WI38 (cell line): ENCODE results near the gene PLCB3.

ENCODE experiments used
- H3K4me3 ChIP-seq: 2 replicates; pipeline ENCODE4 v1.5.1; 2011; ENCODE audit warnings: low read depth, mild to moderate bottlenecking, control low read depth, low read length
- CTCF ChIP-seq: IDR thresholded peaks from 2 replicates; pipeline ENCODE4 v1.5.1; 2012; ENCODE audit warnings: low read depth, mild to moderate bottlenecking, control low read depth, low read length

Gene PLCB3

DNA sequence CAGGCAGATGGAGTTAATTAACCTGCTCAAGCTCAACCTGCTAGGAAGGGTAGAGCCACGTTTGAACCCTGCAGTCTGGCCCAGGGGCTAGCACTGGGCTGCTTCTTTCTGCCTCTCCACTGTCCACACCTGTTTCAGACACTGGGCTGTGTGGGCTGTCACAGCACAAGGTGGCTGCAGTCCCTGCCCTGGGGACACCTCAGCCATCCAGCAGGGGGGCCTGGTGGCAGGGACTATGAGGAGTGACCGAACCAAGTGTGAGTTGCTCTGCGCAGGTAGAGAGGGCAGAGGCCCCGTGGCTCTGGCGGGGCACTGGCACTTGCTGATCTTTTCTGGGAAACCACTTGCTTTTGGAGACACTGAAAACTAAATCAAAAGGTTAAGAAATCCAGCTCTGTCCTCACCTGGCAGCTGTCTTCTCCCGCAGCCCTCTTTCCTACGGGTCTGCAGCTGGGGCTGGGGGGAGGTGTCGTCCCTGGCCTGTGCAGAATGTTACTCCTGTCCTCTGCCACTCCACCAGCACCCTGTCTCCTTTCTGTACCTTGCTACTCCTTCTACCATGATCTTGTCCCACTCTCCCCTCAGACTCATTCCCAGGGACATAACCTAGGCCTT lies 27.4 kb downstream of the PLCB3 start:
- no peak overlapping the region for H3K4me3 ChIP-seq
- no peak for TF ChIP-seq CTCF

DNA sequence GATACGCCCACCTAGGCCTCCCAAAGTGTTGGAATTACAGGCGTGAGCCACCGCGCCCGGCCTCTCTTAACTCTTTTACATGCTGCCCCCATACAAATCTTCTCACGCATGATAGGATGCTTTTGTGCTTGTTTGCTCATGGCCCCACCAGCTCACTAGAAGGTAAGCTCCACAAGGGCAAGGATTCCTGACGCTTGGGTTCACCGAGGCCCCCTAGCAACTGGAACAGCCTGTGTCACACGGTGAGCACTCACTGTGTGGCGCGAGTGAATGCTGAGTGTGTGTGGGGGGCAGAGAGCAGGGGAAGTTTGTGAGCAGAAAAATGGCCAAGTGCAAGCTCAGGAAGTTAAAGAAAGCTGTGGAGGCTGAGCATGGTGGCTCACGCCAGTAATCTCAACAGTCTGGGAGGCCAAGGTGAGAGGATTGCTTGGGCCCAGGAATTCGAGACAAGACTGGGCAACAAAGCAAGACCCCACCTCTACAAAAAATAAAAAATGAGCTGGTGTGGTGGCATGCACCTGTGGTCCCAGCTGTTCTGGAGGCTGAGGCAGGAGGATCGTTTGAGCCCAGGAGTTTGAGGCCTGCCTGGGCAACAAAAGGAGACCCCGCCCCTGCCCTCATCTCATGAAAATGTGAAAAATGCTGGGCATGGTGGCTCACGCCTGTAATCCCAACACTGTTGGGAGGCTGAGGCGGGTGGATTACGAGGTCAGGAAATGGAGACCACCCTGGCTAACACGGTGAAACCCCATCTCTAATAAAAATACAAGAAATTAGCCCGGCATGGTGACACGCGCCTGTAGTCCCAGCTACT lies 30.8 kb downstream of the PLCB3 start:
- no peak for TF ChIP-seq CTCF
- H3K4me3 ChIP-seq = no peak overlapping the region

GRCh38 chr11:64283092-64283491 lies 31.8 kb downstream of the PLCB3 start:
- no peak overlapping the region for H3K4me3 ChIP-seq

DNA sequence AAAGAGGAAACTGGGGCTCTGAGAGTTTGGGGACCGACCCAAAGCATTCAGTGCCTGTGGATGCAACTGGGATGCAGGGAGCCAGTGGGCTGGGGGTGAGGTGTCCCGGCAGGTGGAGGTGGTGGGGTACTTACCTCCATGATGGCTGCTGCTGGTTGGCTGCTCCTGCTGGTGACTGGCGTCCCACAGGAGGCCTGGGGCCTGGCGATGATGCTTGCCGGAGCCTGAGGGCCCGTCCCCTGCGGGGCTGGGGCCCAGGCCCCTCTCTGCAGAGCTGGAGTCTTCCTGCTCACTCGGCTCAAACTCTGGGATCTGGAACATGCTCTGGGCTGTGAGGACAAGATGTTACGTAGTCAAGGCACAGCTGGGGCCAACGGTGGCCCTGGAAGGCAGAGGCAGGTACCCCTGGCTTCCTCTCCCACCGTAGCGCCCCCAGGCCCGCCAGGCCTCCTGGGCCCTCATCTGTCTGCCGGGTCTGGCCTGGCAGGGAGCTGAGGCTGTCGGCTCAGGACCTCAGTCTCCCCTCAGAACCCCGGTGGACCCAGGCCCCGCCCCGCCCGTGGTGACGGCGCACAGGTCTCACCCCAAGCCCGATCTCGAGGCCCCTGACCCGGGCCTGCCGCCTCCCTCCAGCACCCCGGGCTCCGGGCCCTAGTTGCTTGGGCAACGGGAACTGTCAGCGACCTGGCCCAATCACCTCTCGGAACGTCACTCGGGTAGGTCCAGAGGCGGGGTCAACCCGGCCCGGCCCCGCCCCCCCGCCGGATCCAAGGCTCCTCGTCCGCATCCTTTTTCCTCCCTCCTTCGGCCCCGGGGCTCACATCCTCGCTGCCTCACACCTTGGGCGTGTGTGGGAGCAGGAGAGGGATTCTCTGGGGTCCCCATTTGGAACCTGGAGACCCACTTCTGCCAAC lies 33.0 kb downstream of the PLCB3 start, which contains the start of gene BAD:
Gene BAD, minus strand, starts transcription at position 618 of the 914 bp plus-strand sequence. Its CDS starts 297 bp downstream, at position 321.
- no peak for TF ChIP-seq CTCF
- peak within 1 kb of the TSS; percentile 78 for H3K4me3 ChIP-seq

More at GRCh38 chr11:64283092-64283491, 31.8 kb downstream of the PLCB3 start:
- TF ChIP-seq CTCF = no peak

DNA sequence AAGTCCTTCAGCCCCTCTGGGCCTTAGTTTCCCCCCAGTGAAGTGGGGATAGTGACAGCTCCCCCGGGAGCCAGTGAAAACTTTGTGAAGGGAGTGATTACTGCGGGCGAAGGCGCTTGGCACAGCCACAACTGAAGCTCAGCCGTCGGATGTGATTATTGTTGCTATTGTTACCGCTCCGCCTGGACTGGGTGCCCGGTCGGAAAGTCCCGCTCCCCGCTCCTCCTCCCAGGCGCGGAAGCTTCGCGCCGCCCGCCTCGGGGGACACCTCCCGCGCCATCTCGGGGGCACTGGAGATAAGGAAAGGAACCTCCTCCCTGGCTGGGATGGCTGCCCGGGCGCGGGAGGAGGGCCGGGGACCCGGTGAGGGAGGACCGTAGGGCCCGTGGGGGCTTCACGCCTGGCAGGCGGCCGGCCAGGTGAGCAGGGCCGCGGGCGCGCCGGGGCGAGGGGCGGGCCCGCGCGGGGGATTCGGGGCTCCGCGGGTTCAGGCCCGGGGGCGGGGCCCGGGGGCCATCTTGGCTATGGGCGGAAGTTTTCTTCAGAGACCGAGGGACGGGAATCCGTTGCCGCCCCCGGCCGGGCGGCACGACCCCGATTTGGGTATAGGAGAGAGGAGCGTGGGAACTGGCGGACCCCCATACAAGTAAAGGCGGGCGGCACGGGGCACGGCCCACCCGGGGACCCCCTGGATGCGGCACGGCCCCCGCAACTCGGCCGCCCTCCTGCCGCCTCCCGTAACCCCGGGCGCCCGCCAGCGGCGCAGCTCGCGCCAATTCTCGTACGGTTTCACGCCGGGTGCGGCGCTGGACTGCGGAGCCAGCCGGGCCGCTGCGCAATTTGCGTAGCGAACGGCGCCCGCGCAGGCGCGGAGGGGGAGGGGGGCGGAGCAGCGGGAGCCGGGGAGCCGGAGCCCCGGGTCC lies 33.9 kb downstream of the PLCB3 start, which contains the start of gene GPR137:
Gene GPR137, plus strand, starts transcription at position 887 of the 923 bp plus-strand sequence. CDS start 677 bp downstream, outside the sequence.
- no peak for TF ChIP-seq CTCF
- H3K4me3 ChIP-seq = peak within 1 kb of the TSS; percentile 78
